ENCODE measurements around the gene PROB1. TPM values are rescaled to one million over a fixed set of nuclear protein-coding genes. Genes with fewer than 3 reads are reported as not detected.

PROB1 gene
- total and polyA plus RNA-seq, 9 of the 15 experiments (the other 6 are each of a cell fraction or from before 2014, with no cell fraction given), result 0.01 to 1.8 (median 0.47) TPM

DNA sequence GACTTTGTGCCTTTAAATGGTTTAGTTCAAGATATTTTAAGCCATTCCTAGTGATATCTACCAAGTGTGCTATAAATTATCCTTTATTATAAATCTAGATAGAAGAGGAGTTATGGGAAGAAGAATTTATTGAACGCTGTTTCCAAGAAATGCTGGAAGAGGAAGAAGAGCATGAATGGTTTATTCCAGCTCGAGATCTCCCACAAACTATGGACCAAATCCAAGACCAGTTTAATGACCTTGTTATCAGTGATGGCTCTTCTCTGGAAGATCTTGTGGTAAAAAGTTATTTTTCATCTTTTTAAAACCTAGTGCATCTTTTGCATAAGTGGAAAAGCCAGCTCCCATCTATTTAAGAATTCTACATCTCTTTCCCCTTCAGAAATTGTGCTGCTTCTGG lies 30.4 kb downstream of the PROB1 start:
- Histone ChIP-seq H3K9ac (ENCODE audit: insufficient read depth in 1 of 2, low read depth in 2 of 2, low read length in 2 of 2) (no peak overlapping the region), H2AFZ (ENCODE audit: low read depth, low read length) (no peak overlapping the region), H3K79me2 (ENCODE audit: control insufficient read depth, insufficient read depth, low read length) (peaks cover 27% of the 10 kb centered on the region), H3K9me1 (ENCODE audit: control insufficient read depth, insufficient read depth, low read length) (no peaks in the 10 kb centered on the region), H3K27me3 (ENCODE audit: control insufficient read depth in 2 of 2, insufficient read depth in 2 of 2, low read length in 2 of 2) (no peaks in the 10 kb centered on the region), H3K36me3 (ENCODE audit: control insufficient read depth, insufficient read depth, low read length) (peaks cover 57% of the 10 kb centered on the region), H4K20me1 (replicated peaks; ENCODE audit: control insufficient read depth, insufficient read depth, low read length) (peaks cover 4% of the 10 kb centered on the region; the same call in 1 of the 2 replicates), H3K4me2 (ENCODE audit: insufficient read depth, low read length) (no peak overlapping the region), H3K4me1 (replicated peaks in 1 of 2; ENCODE audit: control insufficient read depth in 2 of 2, insufficient read depth in 2 of 2, low read length in 2 of 2) (no peaks in the 10 kb centered on the region), H3K27ac (ENCODE audit: extremely low read depth, low read depth, low read length) (no peak overlapping the region), H3K9me3 (replicated peaks; ENCODE audit: control insufficient read depth, insufficient read depth, low read depth, low read length) (no peaks in the 10 kb centered on the region), H3K4me3 (no peak overlapping the region)
- FAIRE-seq, result no peak
- no peak for DNase-seq (ENCODE audit: extremely low read depth in 1 of 4, low spot score in 3 of 4)
- no TSS peak for BruUV-seq (replicated peaks)
- ATAC-seq, result no peak
- WGBS (ENCODE audit: insufficient coverage, low coverage, missing lambda C conversion rate), result 78% methylated on average over 2 of the region's 2 CpGs
- ChIA-PET CTCF (ENCODE audit: low intra/inter-chr PET ratio) (no interaction called here), POLR2A (interaction anchor here (1.5 kb wide), 1 partner anchor 18 kb away, joined by 6 read pairs; no protein-coding TSS in a partner anchor)
- intact Hi-C loops (cut with micrococcal nuclease) (no loop called here), in situ Hi-C loops (cut with MboI) (no loop called here)
- TF ChIP-seq SAFB (IDR thresholded peaks at IDR 0.05; ENCODE audit: borderline replicate concordance, low read depth, low read length) (no peak), CBFA2T2 (conservative IDR thresholded peaks at IDR 0.05) (no peak), ZNF41 (CRISPR knock-in tag; conservative IDR thresholded peaks at IDR 0.05) (no peak), SMARCA5 (IDR thresholded peaks at IDR 0.05) (no peak), ZBTB33 (CRISPR knock-in tag; IDR thresholded peaks at IDR 0.05) (no peak), JUNB (CRISPR knock-in tag; conservative IDR thresholded peaks at IDR 0.05) (no peak), EP400 (IDR thresholded peaks at IDR 0.05) (no peak), NFRKB (IDR thresholded peaks at IDR 0.05; ENCODE audit: low read depth) (no peak), NONO (IDR thresholded peaks at IDR 0.05; ENCODE audit: low read depth in 2 of 2, low read length in 1 of 2) (no peak), RNF2 (IDR thresholded peaks at IDR 0.05) (no peak), TAF1 (IDR thresholded peaks at IDR 0.05; ENCODE audit: control insufficient read depth, extremely low read depth, insufficient read depth, low read length, severe bottlenecking) (no peak)
- TF ChIP-seq, protein P1, sequence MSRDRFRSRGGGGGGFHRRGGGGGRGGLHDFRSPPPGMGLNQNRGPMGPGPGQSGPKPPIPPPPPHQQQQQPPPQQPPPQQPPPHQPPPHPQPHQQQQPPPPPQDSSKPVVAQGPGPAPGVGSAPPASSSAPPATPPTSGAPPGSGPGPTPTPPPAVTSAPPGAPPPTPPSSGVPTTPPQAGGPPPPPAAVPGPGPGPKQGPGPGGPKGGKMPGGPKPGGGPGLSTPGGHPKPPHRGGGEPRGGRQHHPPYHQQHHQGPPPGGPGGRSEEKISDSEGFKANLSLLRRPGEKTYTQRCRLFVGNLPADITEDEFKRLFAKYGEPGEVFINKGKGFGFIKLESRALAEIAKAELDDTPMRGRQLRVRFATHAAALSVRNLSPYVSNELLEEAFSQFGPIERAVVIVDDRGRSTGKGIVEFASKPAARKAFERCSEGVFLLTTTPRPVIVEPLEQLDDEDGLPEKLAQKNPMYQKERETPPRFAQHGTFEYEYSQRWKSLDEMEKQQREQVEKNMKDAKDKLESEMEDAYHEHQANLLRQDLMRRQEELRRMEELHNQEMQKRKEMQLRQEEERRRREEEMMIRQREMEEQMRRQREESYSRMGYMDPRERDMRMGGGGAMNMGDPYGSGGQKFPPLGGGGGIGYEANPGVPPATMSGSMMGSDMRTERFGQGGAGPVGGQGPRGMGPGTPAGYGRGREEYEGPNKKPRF (IDR thresholded peaks at IDR 0.05; ENCODE audit: low read depth, low read length), result no peak
- TF ChIP-seq, protein P2, sequence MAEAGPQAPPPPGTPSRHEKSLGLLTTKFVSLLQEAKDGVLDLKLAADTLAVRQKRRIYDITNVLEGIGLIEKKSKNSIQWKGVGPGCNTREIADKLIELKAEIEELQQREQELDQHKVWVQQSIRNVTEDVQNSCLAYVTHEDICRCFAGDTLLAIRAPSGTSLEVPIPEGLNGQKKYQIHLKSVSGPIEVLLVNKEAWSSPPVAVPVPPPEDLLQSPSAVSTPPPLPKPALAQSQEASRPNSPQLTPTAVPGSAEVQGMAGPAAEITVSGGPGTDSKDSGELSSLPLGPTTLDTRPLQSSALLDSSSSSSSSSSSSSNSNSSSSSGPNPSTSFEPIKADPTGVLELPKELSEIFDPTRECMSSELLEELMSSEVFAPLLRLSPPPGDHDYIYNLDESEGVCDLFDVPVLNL (CRISPR knock-in tag; IDR thresholded peaks at IDR 0.05; ENCODE audit: low read depth), result no peak
- TF ChIP-seq, protein P3, sequence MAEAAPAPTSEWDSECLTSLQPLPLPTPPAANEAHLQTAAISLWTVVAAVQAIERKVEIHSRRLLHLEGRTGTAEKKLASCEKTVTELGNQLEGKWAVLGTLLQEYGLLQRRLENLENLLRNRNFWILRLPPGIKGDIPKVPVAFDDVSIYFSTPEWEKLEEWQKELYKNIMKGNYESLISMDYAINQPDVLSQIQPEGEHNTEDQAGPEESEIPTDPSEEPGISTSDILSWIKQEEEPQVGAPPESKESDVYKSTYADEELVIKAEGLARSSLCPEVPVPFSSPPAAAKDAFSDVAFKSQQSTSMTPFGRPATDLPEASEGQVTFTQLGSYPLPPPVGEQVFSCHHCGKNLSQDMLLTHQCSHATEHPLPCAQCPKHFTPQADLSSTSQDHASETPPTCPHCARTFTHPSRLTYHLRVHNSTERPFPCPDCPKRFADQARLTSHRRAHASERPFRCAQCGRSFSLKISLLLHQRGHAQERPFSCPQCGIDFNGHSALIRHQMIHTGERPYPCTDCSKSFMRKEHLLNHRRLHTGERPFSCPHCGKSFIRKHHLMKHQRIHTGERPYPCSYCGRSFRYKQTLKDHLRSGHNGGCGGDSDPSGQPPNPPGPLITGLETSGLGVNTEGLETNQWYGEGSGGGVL (CRISPR knock-in tag; IDR thresholded peaks at IDR 0.05), result no peak
